ENCODE data around the gene RPS27A. TPM values are rescaled to one million over a fixed set of nuclear protein-coding genes. Genes with fewer than 3 reads are reported as not detected.

Gene RPS27A
- total and polyA plus RNA-seq, 9 of the 15 experiments (the other 6 are each of a cell fraction or from before 2014, with no cell fraction given) = 1,383 to 3,282 (median 2,242) TPM

DNA sequence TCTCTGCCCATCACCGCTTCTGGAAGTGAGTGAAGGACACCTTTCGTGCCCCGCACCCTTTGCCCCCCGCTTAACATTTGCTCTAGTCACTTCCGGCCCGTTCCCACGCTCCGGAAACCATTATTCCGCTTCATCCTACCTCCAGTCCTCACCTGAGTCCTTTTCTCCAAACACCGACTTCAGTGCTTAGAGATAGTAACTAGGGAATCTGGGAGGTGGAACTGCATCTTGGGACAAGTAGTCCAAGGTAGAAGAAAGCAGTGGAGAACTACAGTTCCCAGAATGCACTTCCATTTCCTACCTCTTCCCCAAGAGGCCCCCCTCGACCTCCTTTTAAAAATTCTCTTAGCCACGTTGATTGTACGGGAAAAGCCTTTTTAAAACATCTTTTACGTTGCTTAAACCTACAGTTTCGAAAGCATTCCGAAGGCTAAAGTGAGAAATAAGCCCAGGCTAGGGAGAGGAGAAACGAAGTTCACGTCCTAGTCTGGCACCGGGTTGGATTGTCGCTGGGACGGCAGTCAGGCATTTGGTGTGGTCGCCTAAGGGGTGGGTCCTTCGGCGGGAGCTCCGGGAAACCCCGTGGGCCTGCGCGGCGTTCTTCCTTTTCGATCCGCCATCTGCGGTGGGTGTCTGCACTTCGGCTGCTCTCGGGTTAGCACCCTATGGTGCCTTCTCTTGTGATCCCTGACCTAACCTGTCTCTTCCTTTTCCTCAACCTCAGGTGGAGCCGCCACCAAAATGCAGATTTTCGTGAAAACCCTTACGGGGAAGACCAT is at the start of gene RPS27A, which contains the start of gene CLHC1 (continued):
- TF ChIP-seq, protein P1, sequence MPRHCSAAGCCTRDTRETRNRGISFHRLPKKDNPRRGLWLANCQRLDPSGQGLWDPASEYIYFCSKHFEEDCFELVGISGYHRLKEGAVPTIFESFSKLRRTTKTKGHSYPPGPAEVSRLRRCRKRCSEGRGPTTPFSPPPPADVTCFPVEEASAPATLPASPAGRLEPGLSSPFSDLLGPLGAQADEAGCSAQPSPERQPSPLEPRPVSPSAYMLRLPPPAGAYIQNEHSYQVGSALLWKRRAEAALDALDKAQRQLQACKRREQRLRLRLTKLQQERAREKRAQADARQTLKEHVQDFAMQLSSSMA (CRISPR knock-in tag; IDR thresholded peaks at IDR 0.05) = no peak; the same call in 1 of the 2 replicates
- TF ChIP-seq TAF15 (IDR thresholded peaks at IDR 0.05; ENCODE audit: low read depth, low read length) = no peak
- TF ChIP-seq KLF13 (tag; IDR thresholded peaks at IDR 0.05; ENCODE audit: borderline replicate concordance, low read depth) = 0 out of 2 replicates have a peak, but pooled peaks have one; percentile 49
- TF ChIP-seq, protein P2, sequence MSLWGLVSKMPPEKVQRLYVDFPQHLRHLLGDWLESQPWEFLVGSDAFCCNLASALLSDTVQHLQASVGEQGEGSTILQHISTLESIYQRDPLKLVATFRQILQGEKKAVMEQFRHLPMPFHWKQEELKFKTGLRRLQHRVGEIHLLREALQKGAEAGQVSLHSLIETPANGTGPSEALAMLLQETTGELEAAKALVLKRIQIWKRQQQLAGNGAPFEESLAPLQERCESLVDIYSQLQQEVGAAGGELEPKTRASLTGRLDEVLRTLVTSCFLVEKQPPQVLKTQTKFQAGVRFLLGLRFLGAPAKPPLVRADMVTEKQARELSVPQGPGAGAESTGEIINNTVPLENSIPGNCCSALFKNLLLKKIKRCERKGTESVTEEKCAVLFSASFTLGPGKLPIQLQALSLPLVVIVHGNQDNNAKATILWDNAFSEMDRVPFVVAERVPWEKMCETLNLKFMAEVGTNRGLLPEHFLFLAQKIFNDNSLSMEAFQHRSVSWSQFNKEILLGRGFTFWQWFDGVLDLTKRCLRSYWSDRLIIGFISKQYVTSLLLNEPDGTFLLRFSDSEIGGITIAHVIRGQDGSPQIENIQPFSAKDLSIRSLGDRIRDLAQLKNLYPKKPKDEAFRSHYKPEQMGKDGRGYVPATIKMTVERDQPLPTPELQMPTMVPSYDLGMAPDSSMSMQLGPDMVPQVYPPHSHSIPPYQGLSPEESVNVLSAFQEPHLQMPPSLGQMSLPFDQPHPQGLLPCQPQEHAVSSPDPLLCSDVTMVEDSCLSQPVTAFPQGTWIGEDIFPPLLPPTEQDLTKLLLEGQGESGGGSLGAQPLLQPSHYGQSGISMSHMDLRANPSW (CRISPR knock-in tag; IDR thresholded peaks at IDR 0.05) = peak; percentile 84; the same call in 1 of the 2 replicates
- TF ChIP-seq, protein P3, sequence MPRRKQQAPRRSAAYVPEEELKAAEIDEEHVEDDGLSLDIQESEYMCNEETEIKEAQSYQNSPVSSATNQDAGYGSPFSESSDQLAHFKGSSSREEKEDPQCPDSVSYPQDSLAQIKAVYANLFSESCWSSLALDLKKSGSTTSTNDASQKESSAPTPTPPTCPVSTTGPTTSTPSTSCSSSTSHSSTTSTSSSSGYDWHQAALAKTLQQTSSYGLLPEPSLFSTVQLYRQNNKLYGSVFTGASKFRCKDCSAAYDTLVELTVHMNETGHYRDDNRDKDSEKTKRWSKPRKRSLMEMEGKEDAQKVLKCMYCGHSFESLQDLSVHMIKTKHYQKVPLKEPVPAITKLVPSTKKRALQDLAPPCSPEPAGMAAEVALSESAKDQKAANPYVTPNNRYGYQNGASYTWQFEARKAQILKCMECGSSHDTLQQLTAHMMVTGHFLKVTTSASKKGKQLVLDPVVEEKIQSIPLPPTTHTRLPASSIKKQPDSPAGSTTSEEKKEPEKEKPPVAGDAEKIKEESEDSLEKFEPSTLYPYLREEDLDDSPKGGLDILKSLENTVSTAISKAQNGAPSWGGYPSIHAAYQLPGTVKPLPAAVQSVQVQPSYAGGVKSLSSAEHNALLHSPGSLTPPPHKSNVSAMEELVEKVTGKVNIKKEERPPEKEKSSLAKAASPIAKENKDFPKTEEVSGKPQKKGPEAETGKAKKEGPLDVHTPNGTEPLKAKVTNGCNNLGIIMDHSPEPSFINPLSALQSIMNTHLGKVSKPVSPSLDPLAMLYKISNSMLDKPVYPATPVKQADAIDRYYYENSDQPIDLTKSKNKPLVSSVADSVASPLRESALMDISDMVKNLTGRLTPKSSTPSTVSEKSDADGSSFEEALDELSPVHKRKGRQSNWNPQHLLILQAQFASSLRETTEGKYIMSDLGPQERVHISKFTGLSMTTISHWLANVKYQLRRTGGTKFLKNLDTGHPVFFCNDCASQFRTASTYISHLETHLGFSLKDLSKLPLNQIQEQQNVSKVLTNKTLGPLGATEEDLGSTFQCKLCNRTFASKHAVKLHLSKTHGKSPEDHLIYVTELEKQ (CRISPR knock-in tag; IDR thresholded peaks at IDR 0.05) = no peak
- TF ChIP-seq TOE1 (IDR thresholded peaks at IDR 0.05; ENCODE audit: borderline replicate concordance) = peak; percentile 60; the same call in 1 of the 2 replicates
- TF ChIP-seq TOE1 (CRISPR knock-in tag; IDR thresholded peaks at IDR 0.05; ENCODE audit: borderline replicate concordance, low read depth) = no peak
- TF ChIP-seq ZNF780A (CRISPR knock-in tag; IDR thresholded peaks at IDR 0.05) = no peak
- peak; percentile 56; the same call in 1 of the 2 replicates for TF ChIP-seq NFATC3 (IDR thresholded peaks at IDR 0.05)
- peak; percentile 97 for TF ChIP-seq SUPT5H (IDR thresholded peaks at IDR 0.05)
- TF ChIP-seq, protein P4, sequence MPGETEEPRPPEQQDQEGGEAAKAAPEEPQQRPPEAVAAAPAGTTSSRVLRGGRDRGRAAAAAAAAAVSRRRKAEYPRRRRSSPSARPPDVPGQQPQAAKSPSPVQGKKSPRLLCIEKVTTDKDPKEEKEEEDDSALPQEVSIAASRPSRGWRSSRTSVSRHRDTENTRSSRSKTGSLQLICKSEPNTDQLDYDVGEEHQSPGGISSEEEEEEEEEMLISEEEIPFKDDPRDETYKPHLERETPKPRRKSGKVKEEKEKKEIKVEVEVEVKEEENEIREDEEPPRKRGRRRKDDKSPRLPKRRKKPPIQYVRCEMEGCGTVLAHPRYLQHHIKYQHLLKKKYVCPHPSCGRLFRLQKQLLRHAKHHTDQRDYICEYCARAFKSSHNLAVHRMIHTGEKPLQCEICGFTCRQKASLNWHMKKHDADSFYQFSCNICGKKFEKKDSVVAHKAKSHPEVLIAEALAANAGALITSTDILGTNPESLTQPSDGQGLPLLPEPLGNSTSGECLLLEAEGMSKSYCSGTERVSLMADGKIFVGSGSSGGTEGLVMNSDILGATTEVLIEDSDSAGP (CRISPR knock-in tag; IDR thresholded peaks at IDR 0.05) = peak; percentile 33; the same call in 1 of the 2 replicates
- TF ChIP-seq ZNF263 (CRISPR knock-in tag; IDR thresholded peaks at IDR 0.05; ENCODE audit: borderline replicate concordance) = no peak
- TF ChIP-seq IFI16 (CRISPR knock-in tag; IDR thresholded peaks at IDR 0.05) = no peak
- TF ChIP-seq ZNF586 (CRISPR knock-in tag; conservative IDR thresholded peaks at IDR 0.05) = no peak
- TF ChIP-seq, protein P5, sequence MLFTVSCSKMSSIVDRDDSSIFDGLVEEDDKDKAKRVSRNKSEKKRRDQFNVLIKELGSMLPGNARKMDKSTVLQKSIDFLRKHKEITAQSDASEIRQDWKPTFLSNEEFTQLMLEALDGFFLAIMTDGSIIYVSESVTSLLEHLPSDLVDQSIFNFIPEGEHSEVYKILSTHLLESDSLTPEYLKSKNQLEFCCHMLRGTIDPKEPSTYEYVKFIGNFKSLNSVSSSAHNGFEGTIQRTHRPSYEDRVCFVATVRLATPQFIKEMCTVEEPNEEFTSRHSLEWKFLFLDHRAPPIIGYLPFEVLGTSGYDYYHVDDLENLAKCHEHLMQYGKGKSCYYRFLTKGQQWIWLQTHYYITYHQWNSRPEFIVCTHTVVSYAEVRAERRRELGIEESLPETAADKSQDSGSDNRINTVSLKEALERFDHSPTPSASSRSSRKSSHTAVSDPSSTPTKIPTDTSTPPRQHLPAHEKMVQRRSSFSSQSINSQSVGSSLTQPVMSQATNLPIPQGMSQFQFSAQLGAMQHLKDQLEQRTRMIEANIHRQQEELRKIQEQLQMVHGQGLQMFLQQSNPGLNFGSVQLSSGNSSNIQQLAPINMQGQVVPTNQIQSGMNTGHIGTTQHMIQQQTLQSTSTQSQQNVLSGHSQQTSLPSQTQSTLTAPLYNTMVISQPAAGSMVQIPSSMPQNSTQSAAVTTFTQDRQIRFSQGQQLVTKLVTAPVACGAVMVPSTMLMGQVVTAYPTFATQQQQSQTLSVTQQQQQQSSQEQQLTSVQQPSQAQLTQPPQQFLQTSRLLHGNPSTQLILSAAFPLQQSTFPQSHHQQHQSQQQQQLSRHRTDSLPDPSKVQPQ (CRISPR knock-in tag; IDR thresholded peaks at IDR 0.05; ENCODE audit: borderline replicate concordance) = no peak
